H1 (cell line): ENCODE measurements around the gene CAPN8. TPM values are rescaled to one million over a fixed set of nuclear protein-coding genes. Genes with fewer than 3 reads are reported as not detected.

ENCODE experiments used
- CTCF ChIA-PET: fragments of 300-600 bp; sonication (Branson Sonifier 250); formaldehyde crosslinking; loops from one replicate; lab custom pipeline; 2021; ENCODE audit not compliant: partially characterized antibody; lab: Charles Lee
- POLR2A ChIA-PET: fragments of 300-600 bp; sonication (Branson Sonifier 250); formaldehyde crosslinking; loops from one replicate; lab custom pipeline; 2021; ENCODE audit warnings: inconsistent platforms; ENCODE audit not compliant: partially characterized antibody; lab: Charles Lee
- DNase-seq, 2 experiments: peaks; one replicate each; pipeline versions ENCODE4 v3.0.0 to v3.0.0-alpha.2; 2010 to 2022; ENCODE audit warnings: low spot score in 2 of 2, low read depth in 1 of 2, mixed read lengths in 1 of 2
- FAIRE-seq: peaks from 2 replicates; lab custom pipeline; 2011; peaks lifted over from hg19 to GRCh38; lab: Jason Lieb, UNC
- H2AFZ ChIP-seq: 2 replicates; pipeline ENCODE4 v1.8.1; 2012; ENCODE audit warnings: low read length, inconsistent platforms
- H2AK5ac ChIP-seq: 2 replicates; pipeline ENCODE4 v1.6.1; 2013; ENCODE audit warnings: low read depth, low read length
- H2BK120ac ChIP-seq: replicated peaks from 2 replicates; pipeline ENCODE3; 2013; ENCODE audit warnings: low read depth, low read length, inconsistent platforms
- H2BK12ac ChIP-seq: 2 replicates; pipeline ENCODE4 v1.6.1; 2013; ENCODE audit warnings: low read depth, low read length
- H2BK15ac ChIP-seq: 2 replicates; pipeline ENCODE4 v1.6.1; 2013; ENCODE audit warnings: low read length
- H2BK20ac ChIP-seq: 2 replicates; pipeline ENCODE4 v1.6.1; 2013; ENCODE audit warnings: low read length
- H2BK5ac ChIP-seq: 2 replicates; pipeline ENCODE4 v1.6.1; 2013; ENCODE audit warnings: low read depth, low read length
- H3K14ac ChIP-seq: 2 replicates; pipeline ENCODE4 v1.6.1; 2013; ENCODE audit warnings: inconsistent platforms; ENCODE audit not compliant: insufficient read length
- H3K18ac ChIP-seq: 2 replicates; pipeline ENCODE4 v1.6.1; 2013; ENCODE audit warnings: low read length; ENCODE audit errors: extremely low read depth
- H3K23ac ChIP-seq: 2 replicates; pipeline ENCODE4 v1.6.1; 2013; ENCODE audit warnings: inconsistent platforms; ENCODE audit not compliant: insufficient read length
- H3K23me2 ChIP-seq: 2 replicates; pipeline ENCODE4 v1.6.1; 2013; ENCODE audit warnings: low read depth, low read length
- H3K27ac ChIP-seq: 2 replicates; pipeline ENCODE4 v1.6.1; 2011; ENCODE audit warnings: low read depth, low read length, inconsistent platforms
- H3K27me3 ChIP-seq, 4 experiments: replicated peaks in 1 of 4; 1 replicate in 1 of 4; 2 replicates in 3 of 4; pipeline versions ENCODE4 v1.6.1 to v1.8.1; 2011 to 2013; ENCODE audit warnings: low read length in 3 of 4, mild to moderate bottlenecking in 3 of 4, inconsistent platforms in 2 of 4, mixed read lengths in 2 of 4, moderate library complexity in 1 of 4; ENCODE audit not compliant: control insufficient read depth in 3 of 4, insufficient read depth in 3 of 4; ENCODE audit errors: extremely low read depth in 1 of 4
- H3K36me3 ChIP-seq, 4 experiments: 2 replicates each; pipeline versions ENCODE4 v1.6.1 to v1.8.1; 2011 to 2013; ENCODE audit warnings: mild to moderate bottlenecking in 4 of 4, low read length in 3 of 4, moderate library complexity in 2 of 4, control low read depth in 1 of 4, inconsistent platforms in 1 of 4; ENCODE audit not compliant: insufficient read depth in 4 of 4, control insufficient read depth in 2 of 4
- H3K4ac ChIP-seq: replicated peaks from 2 replicates; pipeline ENCODE3; 2013; ENCODE audit warnings: low read length, low read depth, mixed read lengths, inconsistent platforms; ENCODE audit not compliant: insufficient read length
- H3K4me1 ChIP-seq, 4 experiments: replicated peaks in 1 of 4; 1 replicate in 1 of 4; 2 replicates in 3 of 4; pipeline versions ENCODE4 v1.6.1 to v1.8.1; 2011 to 2013; ENCODE audit warnings: low read length in 3 of 4, inconsistent platforms in 2 of 4, mixed read lengths in 1 of 4; ENCODE audit not compliant: insufficient read depth in 4 of 4, control insufficient read depth in 3 of 4
- H3K4me2 ChIP-seq, 2 experiments: 2 replicates each; pipeline versions ENCODE4 v1.6.1 to v1.8.1; 2011 to 2013; ENCODE audit warnings: low read depth in 2 of 2, low read length in 2 of 2, control low read depth in 1 of 2, inconsistent platforms in 1 of 2, mild to moderate bottlenecking in 1 of 2; ENCODE audit not compliant: insufficient read depth in 1 of 2
- H3K4me3 ChIP-seq, 4 experiments: fragments of 200-600, 300-600 bp in 1 of 4; sonication (generic), shearing (Covaris generic), sonication (Bioruptor Twin) in 1 of 4; 2 replicates each; pipeline versions ENCODE4 v1.5.1 to v1.8.1; 2011 to 2016; ENCODE audit warnings: low read length in 4 of 4, low read depth in 3 of 4, control low read depth in 2 of 4, inconsistent platforms in 2 of 4, mild to moderate bottlenecking in 2 of 4, mixed read lengths in 1 of 4, moderate library complexity in 1 of 4; ENCODE audit not compliant: insufficient read depth in 2 of 4; ENCODE audit errors: extremely low read depth in 1 of 4
- H3K56ac ChIP-seq: replicated peaks from 2 replicates; pipeline ENCODE3; 2013; ENCODE audit warnings: low read depth, mild to moderate bottlenecking, mixed read lengths, low read length, inconsistent platforms; ENCODE audit not compliant: insufficient read length
- H3K79me1 ChIP-seq: 2 replicates; pipeline ENCODE4 v1.6.1; 2013; ENCODE audit warnings: low read depth, low read length, control low read depth
- H3K79me2 ChIP-seq, 2 experiments: 2 replicates each; pipeline versions ENCODE4 v1.6.1 to v1.8.1; 2012 to 2013; ENCODE audit warnings: low read length in 2 of 2, mild to moderate bottlenecking in 2 of 2, inconsistent platforms in 1 of 2; ENCODE audit not compliant: insufficient read depth in 2 of 2, control insufficient read depth in 1 of 2
- H3K9ac ChIP-seq, 4 experiments: replicated peaks in 1 of 4; 1 replicate in 1 of 4; 2 replicates in 3 of 4; pipeline versions ENCODE4 v1.6.1 to v1.8.1; 2011 to 2013; ENCODE audit warnings: low read depth in 3 of 4, low read length in 3 of 4, control low read depth in 2 of 4, mild to moderate bottlenecking in 2 of 4, moderate library complexity in 2 of 4, inconsistent platforms in 1 of 4; ENCODE audit errors: extremely low read depth in 1 of 4
- H3K9me3 ChIP-seq, 2 experiments: 2 replicates each; pipeline versions ENCODE4 v1.6.1 to v1.8.1; 2012 to 2013; ENCODE audit warnings: mild to moderate bottlenecking in 2 of 2, moderate library complexity in 2 of 2, control low read depth in 1 of 2, inconsistent platforms in 1 of 2, low read depth in 1 of 2, low read length in 1 of 2, mixed read lengths in 1 of 2; ENCODE audit not compliant: insufficient read depth in 2 of 2
- H4K20me1 ChIP-seq, 2 experiments: replicated peaks in 1 of 2; 2 replicates each; pipeline versions ENCODE3 to v1.8.1; 2011 to 2013; ENCODE audit warnings: inconsistent platforms in 2 of 2, low read length in 2 of 2, mild to moderate bottlenecking in 1 of 2; ENCODE audit not compliant: insufficient read depth in 2 of 2, control insufficient read depth in 1 of 2
- H4K5ac ChIP-seq: 2 replicates; pipeline ENCODE4 v1.6.1; 2013; ENCODE audit warnings: low read length, low read depth, mixed read lengths, inconsistent platforms; ENCODE audit not compliant: insufficient read length
- H4K8ac ChIP-seq: 2 replicates; pipeline ENCODE4 v1.8.0; 2013; ENCODE audit warnings: mild to moderate bottlenecking, moderate library complexity, low read length, inconsistent platforms; ENCODE audit not compliant: insufficient read depth; ENCODE audit errors: extremely low read depth
- H4K91ac ChIP-seq: replicated peaks from 2 replicates; pipeline ENCODE3; 2013; ENCODE audit warnings: low read length, mixed read lengths, inconsistent platforms; ENCODE audit not compliant: insufficient read length
- E2F6 ChIP-seq: IDR thresholded peaks from 2 replicates; pipeline ENCODE4 v1.6.1; 2012; ENCODE audit warnings: inconsistent platforms
- GABPA ChIP-seq: IDR thresholded peaks from 2 replicates; pipeline ENCODE4 v1.6.1; 2011; ENCODE audit warnings: mild to moderate bottlenecking, low read length, moderate library complexity, borderline replicate concordance; ENCODE audit not compliant: insufficient read depth
- KDM4A ChIP-seq: IDR thresholded peaks from one replicate; pipeline ENCODE4 v1.7.1; 2012; ENCODE audit warnings: low read depth, mild to moderate bottlenecking, moderate library complexity, low read length, inconsistent platforms; ENCODE audit not compliant: severe bottlenecking
- NRF1 ChIP-seq: IDR thresholded peaks from 2 replicates; pipeline ENCODE4 v1.6.1; 2011; ENCODE audit warnings: mild to moderate bottlenecking, low read depth, low read length, improper control_type of control experiment
- RBBP5 ChIP-seq: IDR thresholded peaks from 2 replicates; pipeline ENCODE4 v1.7.1; 2012; ENCODE audit warnings: low read depth, mild to moderate bottlenecking, inconsistent platforms, low read length, moderate library complexity, borderline replicate concordance
- SAP30 ChIP-seq: fragments of 300-600 bp; sonication (generic); IDR thresholded peaks from 2 replicates; pipeline ENCODE4 v1.7.1; 2012; ENCODE audit warnings: low read length, moderate library complexity, mild to moderate bottlenecking, inconsistent platforms; ENCODE audit not compliant: insufficient read depth, insufficient replicate concordance
- SIX5 ChIP-seq: IDR thresholded peaks from 2 replicates; pipeline ENCODE4 v1.6.1; 2011; ENCODE audit warnings: mild to moderate bottlenecking, low read depth, low read length
- WGBS, 2 experiments: shearing (Covaris generic) in 1 of 2; methylation state at CpG; one replicate each; pipeline versions ENCODE4 v1.1.6 to v1.1.7; 2013 to 2015; ENCODE audit warnings: low lambda C conversion rate in 2 of 2, mixed read lengths in 2 of 2, inconsistent platforms in 1 of 2, low coverage in 1 of 2, missing lambda C conversion rate in 1 of 2; ENCODE audit not compliant: insufficient replicate concordance in 2 of 2, insufficient coverage in 1 of 2, insufficient read length in 1 of 2; ENCODE audit errors: extremely low coverage in 1 of 2, missing lambda C conversion rate in 1 of 2; 5-methylcytosine and 5-hydroxymethylcytosine counted together
- polyA plus RNA-seq, 7 experiments: library from polyadenylated mRNA; depleted of rRNA in 3 of 7; stranded (reverse) in 5 of 7; unstranded in 2 of 7; fragments of >200 nt in 5 of 7; fragments of 200-250 nt in 2 of 7; gene quantifications; 1 replicate in 5 of 7; 2 replicates in 1 of 7; 4 replicates in 1 of 7; pipeline versions ENCODE4 v1.2.1 to v1.2.3, GENCODE V29; 2011 to 2013; ENCODE audit warnings: missing spikeins in 2 of 7, mixed read lengths in 2 of 7
- total RNA-seq: library from RNA; stranded (reverse); fragmentation: NEBNext Ultra II Directional; extraction: Animal tissue kit (Norgen Biotek cat#: 25700); gene quantifications from 2 replicates; pipeline ENCODE4 v1.2.1, GENCODE V29; 2021

Gene CAPN8
- total and polyA plus RNA-seq, 2 of the 8 experiments (the other 6 are each of a cell fraction or from before 2014, with no cell fraction given): 0.20 to 0.26 TPM

- Histone ChIP-seq H3K56ac (no peak overlapping the region), H3K27ac (no peak overlapping the region), H3K18ac (no peak overlapping the region), H4K8ac (no peak overlapping the region), H3K4me3 (no peak overlapping the region), H3K27me3 (no peaks in the 10 kb centered on the region), H3K4me1 (no peaks in the 10 kb centered on the region), H2BK15ac (no peak overlapping the region), H3K9me3 (no peaks in the 10 kb centered on the region), H4K20me1 (no peaks in the 10 kb centered on the region), H3K79me2 (no peaks in the 10 kb centered on the region), H2AK5ac (no peak overlapping the region), H2BK120ac (no peak overlapping the region), H3K4ac (no peak overlapping the region), H3K9ac (no peak overlapping the region), H3K79me1 (no peaks in the 10 kb centered on the region), H2AFZ (no peak overlapping the region), H3K14ac (no peak overlapping the region), H2BK12ac (no peak overlapping the region), H4K5ac (no peak overlapping the region), H3K23me2 (no peaks in the 10 kb centered on the region; the same call in 1 of the 2 replicates), H2BK5ac (no peak overlapping the region), H3K4me2 (no peak overlapping the region), H2BK20ac (no peak overlapping the region), H3K23ac (no peak overlapping the region), H3K36me3 (no peaks in the 10 kb centered on the region), H4K91ac (no peak overlapping the region)
- ChIA-PET POLR2A (no interaction called here), CTCF (interaction anchor here (1.3 to 1.6 kb wide), 2 partner anchors 9 to 18 kb away, joined by 3 to 7 read pairs; no protein-coding TSS in a partner anchor)
- 78% methylated on average over 7 of the region's 7 CpGs; no CpG with 5 or more reads in 1 of the 2 experiments for WGBS, 2 experiments
- FAIRE-seq (no peak), DNase-seq (no peak)
- TF ChIP-seq SIX5 (no peak), GABPA (no peak), SAP30 (no peak), KDM4A (no peak), RBBP5 (no peak), NRF1 (no peak), E2F6 (no peak)
These were observed 118.0 kb downstream of the CAPN8 start for GRCh38 chr1:223547316-223548114.
